HEK293 (cell line): ENCODE results near the gene C1QTNF2.

Experiments
- ATF2 ChIP-seq: fragments of 450-650 bp; formaldehyde crosslinking; IDR thresholded peaks from 2 replicates; pipeline ENCODE4 v1.5.1; 2016; ENCODE audit warnings: missing biosample characterization, missing genetic modification characterization, low read depth
- CTCF ChIP-seq: fragments of 450-650 bp; formaldehyde crosslinking; IDR thresholded peaks from 2 replicates; pipeline ENCODE4 v1.5.1; 2016; ENCODE audit warnings: missing biosample characterization, missing genetic modification characterization
- SCRT1 ChIP-seq: fragments of 450-650 bp; formaldehyde crosslinking; IDR thresholded peaks from 2 replicates; pipeline ENCODE4 v1.5.1; 2016; ENCODE audit warnings: missing biosample characterization, missing genetic modification characterization, borderline replicate concordance
- SCRT2 ChIP-seq: fragments of 450-650 bp; formaldehyde crosslinking; IDR thresholded peaks from 2 replicates; pipeline ENCODE4 v1.5.1; 2016; ENCODE audit warnings: missing biosample characterization, missing genetic modification characterization
- TCF7L2 ChIP-seq: IDR thresholded peaks from 2 replicates; pipeline ENCODE4 v1.6.1; 2011; ENCODE audit warnings: low read depth, mild to moderate bottlenecking, inconsistent platforms, low read length, moderate library complexity, borderline replicate concordance
- YY1 ChIP-seq: fragments of 450-650 bp; formaldehyde crosslinking; IDR thresholded peaks from 2 replicates; pipeline ENCODE4 v1.5.1; 2018; ENCODE audit warnings: missing biosample characterization, missing genetic modification characterization
- ZBTB49 ChIP-seq: fragments of 450-650 bp; formaldehyde crosslinking; IDR thresholded peaks from 2 replicates; pipeline ENCODE4 v1.5.1; 2016; ENCODE audit warnings: missing biosample characterization, missing genetic modification characterization, low read depth
- ZNF10 ChIP-seq: fragments of 450-650 bp; formaldehyde crosslinking; IDR thresholded peaks from 2 replicates; pipeline ENCODE4 v1.5.1; 2017; ENCODE audit warnings: missing biosample characterization, missing genetic modification characterization
- ZNF121 ChIP-seq: fragments of 450-650 bp; formaldehyde crosslinking; IDR thresholded peaks from 2 replicates; pipeline ENCODE4 v1.5.1; 2016; ENCODE audit warnings: missing biosample characterization, missing genetic modification characterization
- ZNF335 ChIP-seq: fragments of 450-650 bp; formaldehyde crosslinking; conservative IDR thresholded peaks from 2 replicates; pipeline ENCODE4 v1.5.1; 2016; ENCODE audit warnings: missing biosample characterization, missing genetic modification characterization
- ZNF341 ChIP-seq: fragments of 450-650 bp; formaldehyde crosslinking; IDR thresholded peaks from 2 replicates; pipeline ENCODE4; 2016; ENCODE audit warnings: low read depth, missing biosample characterization, missing genetic modification characterization
- ZNF677 ChIP-seq: fragments of 450-650 bp; IDR thresholded peaks from 2 replicates; pipeline ENCODE4 v1.5.0; 2018; ENCODE audit warnings: missing biosample characterization, mild to moderate bottlenecking, missing genetic modification characterization, moderate library complexity
- ZNF701 ChIP-seq: fragments of 450-650 bp; formaldehyde crosslinking; IDR thresholded peaks from 2 replicates; pipeline ENCODE4 v1.5.1; 2016; ENCODE audit warnings: missing biosample characterization, missing genetic modification characterization

DNA sequence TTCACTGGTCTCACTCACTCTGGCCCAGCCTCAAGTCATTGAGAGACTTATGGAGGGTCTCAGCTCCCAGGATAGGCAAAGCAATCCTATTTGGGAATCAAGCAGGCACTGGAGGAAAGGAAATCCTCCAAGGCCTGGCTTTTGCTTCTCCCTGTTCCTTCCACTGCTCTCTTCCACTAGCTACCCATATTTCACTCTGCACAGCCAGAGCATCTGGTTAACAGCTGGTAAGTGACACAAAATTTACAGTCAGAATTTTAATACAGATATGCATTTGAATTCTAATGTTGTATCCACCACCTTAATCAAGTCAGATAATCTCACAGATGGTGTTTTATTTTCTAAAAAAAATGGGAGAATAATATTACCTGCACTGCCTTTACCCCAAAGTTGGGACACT is 868 bp upstream of the C1QTNF2 start:
- TF ChIP-seq CTCF (tag by site-specific recombination) (no peak), ZNF677 (tag by site-specific recombination) (no peak), TCF7L2 (no peak), ZNF701 (tag by site-specific recombination) (no peak), YY1 (tag by site-specific recombination) (no peak), ZNF341 (tag by site-specific recombination) (no peak), SCRT2 (no peak), ATF2 (no peak), SCRT1 (no peak), ZNF335 (tag by site-specific recombination) (no peak), ZNF10 (tag by site-specific recombination) (no peak), ZNF121 (no peak), ZBTB49 (tag by site-specific recombination) (no peak)
